ENCODE results near the gene ASIC5.

Gene ASIC5

DNA sequence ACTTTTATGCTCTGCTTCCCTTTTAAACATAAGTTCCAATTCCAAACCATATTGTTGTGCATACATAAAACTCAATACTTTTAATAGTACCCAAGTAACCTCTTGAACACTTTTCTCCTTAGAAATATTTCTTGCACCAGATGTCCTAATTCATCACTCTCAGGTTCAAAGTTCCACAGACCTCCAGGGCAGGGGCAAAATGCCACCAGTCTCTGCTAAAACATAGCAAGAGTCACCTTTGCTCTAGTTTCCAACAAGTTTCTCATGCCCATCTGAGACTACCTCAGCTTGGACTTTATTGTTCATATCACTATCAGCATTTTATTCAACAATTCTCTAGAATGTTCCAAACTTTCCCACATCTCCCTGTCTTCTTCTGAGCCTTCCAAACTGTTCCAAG, 13.7 kb upstream of the ASIC5 start:
- DNase-seq: no peak

GRCh38 chr4:155878611-155879010, 12.5 kb upstream of the ASIC5 start:
- DNase-seq: no peak

DNA sequence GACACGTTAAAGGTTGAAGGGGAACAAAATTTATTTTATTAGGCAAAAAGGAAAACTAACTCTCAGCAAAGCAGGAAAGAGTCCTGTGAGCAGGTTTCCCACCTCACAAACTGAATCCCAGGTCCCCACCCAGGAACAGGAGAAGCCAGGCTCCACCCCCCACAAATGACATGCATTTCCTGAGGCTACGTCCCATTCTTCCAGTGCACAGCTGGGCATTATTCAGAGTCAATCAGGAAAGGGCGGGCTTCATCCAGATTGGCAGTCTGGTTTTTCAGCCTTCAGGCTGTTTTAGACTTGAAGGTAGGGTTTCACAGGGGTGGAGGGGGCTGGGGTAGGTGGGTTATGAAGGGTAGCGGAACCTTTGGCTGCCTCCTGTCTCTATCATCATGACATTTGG, 11.9 kb upstream of the ASIC5 start:
- DNase-seq: no peak

GRCh38 chr4:155875878-155876277, 9.8 kb upstream of the ASIC5 start:
- no peak for DNase-seq

- DNase-seq: no peak
These were observed 10.2 kb downstream of the ASIC5 start for GRCh38 chr4:155855897-155856296.

DNA sequence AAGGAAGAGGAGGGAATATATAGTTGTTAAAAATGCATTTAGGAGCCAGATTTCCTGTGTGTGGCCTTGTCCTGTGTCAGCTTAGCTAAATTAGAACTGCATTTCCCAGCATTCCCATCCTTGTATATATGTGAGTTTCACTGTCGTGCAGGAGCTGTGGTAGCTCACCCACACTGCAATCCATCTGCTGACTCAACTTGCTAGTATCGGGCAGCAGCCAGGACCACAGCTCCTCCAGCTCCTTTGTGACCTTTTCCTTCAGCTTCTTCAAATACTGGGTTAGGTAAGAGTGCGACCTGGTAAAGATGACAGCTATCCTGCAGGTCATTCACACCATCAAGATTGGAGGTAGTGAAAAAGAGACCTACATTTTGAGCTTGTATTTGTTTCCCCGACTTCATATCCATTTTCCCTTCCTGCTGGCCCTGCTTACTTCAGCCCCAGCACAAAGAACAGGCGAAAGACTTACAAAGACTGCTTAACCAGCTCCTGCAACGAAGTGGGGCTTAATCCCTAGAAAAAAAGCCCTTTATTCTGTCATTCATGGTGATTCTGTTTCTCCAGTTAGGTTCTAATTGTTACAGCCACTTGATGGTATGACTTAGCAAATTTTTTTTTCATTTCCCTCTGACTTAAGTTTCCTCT, 11.4 kb downstream of the ASIC5 start:
- no peak for DNase-seq

DNA sequence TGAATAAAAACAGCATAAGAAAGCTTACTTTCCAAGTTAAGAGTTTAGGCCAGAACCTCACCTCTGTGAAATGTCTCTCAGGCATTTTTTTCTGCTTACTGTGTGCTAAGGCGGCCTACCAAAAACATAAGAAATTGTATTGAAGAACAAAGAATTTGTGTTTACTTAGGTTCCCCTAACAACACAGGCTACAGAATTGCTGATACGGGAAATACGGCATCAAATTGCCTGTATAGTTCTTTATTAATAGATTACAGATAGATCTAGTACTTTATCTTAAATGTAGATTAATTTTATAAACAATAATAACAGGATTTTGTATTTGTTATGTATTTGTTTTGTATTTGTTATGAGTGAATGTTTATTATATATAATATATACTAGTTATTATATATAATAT, 12.9 kb downstream of the ASIC5 start:
- no peak for DNase-seq

- DNase-seq: no peak
These were observed 17.0 kb downstream of the ASIC5 start for GRCh38 chr4:155849042-155849441.

DNA sequence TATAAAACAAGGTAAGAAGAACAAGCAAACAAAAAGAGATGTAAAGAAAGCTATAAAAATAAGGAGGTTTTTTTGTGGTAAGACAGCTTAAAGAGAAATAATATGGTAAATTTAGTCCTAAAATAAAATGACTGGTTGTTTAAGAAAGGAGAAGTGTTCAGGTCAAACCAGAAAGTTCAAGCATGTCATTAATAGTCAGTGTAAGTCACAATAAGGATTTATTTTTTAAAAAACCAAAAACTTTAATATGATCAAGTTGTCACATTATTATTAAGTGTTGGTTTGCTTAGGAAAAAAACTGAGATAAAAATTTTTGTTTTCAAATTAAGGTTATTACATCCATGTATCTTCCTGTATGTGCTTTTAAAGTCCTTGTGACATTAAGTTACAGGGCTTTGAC, 19.1 kb downstream of the ASIC5 start:
- no peak for DNase-seq

DNA sequence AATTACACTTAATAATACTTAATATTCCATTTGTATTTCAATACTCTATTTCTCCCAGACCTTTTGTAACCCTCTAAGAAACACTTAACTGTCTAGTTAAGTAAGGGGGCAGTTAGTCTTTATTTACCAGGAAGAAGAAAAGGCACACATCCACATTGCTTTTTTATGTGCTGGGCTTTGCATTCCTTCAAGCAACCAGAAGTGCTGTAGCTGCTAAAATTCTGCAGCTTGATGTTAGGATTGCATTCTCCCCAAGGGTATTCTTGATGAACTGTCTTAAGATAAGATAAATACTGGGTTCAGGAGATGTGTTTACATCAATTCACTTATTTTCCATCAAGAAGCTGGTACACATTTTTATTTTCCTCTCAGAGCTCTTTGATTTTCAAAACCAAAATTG, 24.0 kb downstream of the ASIC5 start:
- no peak for DNase-seq

DNA sequence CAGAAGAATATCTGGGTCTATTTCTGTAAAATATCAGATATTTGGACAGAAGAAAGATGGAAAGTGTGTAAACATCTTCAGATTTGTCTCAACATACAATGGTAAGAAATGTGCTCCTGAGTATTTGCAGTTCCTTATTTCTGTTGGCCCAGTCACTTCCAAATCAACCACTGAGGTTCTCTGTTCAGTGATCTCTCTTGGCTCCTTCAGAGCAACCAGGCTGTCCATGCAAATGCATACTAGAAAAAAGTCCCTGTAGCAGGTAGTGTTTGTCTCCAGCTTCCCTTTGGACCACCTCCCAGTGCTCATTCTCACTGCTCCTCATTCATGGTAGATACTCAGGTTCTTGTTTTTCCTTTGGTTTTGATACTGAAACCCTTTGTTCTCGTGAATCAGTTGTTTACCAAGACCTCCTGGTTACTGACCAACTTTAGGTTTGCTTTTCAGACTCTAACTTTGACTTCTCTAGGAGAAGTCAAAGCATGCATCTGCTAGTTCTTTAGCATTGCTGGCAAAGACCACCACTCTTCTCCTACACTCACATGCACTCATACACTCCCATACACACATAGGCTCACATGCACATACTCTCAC, 28.8 kb downstream of the ASIC5 start:
- no peak for DNase-seq

DNA sequence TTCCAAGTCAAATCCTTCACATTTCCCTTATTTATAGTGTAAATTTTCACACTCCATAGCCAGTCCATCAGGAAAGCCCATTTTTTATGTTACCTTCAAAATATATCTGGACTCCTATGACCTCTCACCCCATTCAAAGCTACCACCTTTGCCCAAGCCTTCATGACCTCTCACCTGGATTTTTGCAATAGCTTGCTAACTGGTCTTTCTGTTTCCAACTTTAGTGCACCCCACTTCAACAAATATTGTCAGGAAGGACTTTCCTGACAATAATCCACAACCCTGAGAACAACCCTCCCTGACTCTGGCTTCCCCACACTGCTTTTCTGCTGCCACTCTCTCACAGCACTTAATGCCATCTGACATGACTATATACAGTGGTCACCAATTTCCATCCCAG, 33.4 kb downstream of the ASIC5 start:
- no peak for DNase-seq

DNA sequence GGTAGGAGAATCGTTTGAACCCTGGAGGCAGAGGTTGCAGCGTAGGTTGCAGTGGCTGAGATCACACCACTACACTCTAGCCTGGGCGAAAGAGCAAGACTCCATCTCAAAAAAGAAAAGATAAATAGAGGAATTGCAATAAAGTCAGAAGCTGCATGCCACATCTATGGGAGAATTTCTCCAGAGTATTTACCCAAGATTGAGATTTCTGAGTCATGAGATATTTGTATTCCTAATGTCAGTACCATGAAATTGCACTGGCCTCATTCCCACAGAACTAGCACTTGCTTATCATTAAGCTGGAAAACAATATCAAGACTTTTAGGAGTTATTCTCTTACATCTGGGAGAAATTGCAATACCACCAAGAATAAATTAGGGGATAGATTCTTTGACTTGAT, 37.4 kb downstream of the ASIC5 start:
- DNase-seq: no peak

GRCh38 chr4:155822572-155822971, 43.5 kb downstream of the ASIC5 start:
- DNase-seq: no peak

DNA sequence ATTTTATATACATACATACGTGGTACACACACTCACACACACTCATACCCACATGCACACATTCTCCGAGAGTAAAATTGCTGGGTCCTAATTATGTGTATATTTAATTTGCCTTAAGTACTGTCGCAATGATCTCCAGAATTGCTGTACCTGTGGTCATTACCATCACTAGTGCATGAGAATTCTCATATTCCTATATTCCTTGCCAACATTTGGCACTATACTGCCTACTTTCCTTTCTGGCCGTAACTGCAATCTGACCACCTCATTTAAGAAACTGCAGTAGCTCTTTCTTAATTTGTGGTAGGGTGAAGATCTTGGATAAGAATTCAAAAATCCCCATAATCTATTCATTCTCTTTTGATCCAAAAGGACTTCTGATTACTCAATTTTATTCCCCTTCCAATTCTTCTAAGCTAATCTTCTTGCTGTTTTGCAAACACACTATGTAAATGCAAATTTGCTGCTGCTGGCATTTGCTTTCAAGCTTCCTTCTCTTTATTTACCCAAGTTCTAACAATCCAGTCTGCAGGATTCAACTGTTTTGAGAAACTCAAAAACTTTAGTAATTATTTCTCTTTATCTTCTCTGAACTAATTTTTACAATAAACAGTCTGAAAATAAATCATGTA, 45.1 kb downstream of the ASIC5 start:
- DNase-seq: no peak

DNA sequence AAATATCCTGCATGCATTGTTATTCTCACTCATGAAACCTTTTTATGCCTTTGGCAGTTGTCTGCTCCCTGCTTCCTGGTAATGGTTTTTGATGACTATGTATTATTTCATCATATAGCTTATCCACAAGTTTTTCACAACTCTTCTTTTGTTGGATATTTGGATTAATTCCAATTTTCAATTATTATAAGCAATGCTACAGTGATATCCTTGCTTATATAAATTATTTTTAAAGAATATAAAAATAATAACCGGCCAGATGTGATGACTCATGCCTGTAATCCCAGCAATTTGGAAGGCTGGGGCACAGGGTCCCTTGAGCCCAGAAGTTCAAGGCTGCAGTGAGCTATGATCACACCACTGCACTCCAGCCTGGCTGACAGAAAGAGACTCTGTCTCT, 47.0 kb downstream of the ASIC5 start:
- DNase-seq: no peak

GRCh38 chr4:155818639-155819038, 47.4 kb downstream of the ASIC5 start:
- DNase-seq: no peak

DNA sequence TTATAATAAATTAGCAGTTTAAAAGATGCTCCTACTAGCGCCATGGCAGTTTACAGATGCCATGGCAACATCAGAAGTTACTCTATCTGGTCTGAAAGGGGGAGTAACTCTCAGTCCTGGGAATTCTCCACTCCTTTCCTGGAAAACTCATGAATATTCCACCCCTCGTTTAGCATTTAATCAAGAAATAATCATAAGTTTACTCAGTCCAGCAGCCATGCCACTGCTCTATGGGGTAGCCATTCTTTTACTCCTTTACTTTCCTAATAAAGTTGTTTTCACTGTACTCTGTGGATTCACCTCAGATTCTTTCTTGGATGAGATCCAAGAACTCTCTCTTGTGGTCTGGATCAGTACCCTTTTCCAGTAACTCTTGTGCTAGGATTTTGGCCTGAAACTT, 55.0 kb downstream of the ASIC5 start:
- no peak for DNase-seq

GRCh38 chr4:155809835-155810234, 56.2 kb downstream of the ASIC5 start:
- peak; percentile 52 to 54 for DNase-seq

GRCh38 chr4:155807021-155807420, 59.1 kb downstream of the ASIC5 start:
- DNase-seq: no peak

GRCh38 chr4:155805016-155805415, 61.1 kb downstream of the ASIC5 start:
- DNase-seq: no peak

DNA sequence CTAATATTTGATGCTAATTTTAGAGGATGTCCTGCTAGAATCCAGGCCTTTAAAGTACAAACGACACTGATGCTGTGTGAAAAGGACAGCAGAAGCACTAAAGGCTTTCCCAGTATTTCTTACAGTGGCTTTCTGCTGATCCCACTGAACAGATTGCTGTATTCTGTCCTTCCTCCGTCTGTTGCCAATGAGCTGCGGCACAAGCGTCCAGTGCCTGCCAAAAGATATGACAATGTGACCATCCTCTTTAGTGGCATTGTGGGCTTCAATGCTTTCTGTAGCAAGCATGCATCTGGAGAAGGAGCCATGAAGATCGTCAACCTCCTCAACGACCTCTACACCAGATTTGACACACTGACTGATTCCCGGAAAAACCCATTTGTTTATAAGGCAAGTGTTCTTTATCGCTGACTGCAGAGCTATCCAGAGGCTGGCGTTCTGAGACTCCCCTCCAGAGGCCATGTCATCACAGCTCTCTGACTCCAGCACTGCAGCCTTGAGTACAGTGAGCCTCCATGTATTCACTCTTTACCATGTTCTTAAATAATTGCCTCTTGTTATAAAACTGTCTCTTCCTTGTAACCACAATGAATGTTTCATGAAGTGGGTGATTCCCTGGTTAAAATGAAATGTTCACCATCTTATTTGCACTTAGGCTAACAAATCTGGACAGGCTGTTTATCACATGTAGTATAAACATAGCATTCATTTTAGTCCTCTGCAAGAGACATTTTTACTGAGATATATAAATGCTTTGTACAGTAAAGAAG, 63.7 kb downstream of the ASIC5 start:
- no peak for DNase-seq

GRCh38 chr4:155800685-155801343, 65.3 kb downstream of the ASIC5 start:
- no peak for DNase-seq

DNA sequence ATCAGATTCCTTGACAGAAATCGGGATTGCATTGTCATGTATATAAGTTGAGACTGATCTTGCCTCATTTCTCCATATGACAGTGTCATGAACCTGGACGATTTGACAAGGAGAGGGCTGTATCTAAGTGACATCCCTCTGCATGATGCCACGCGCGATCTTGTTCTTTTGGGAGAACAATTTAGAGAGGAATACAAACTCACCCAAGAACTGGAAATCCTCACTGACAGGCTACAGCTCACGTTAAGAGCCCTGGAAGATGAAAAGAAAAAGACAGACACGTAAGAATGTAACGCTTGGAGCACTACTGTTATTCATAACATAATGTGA, 66.3 kb downstream of the ASIC5 start:
- DNase-seq: no peak
